HepG2 (cell line): Measurements from ENCODE around the gene OR13J1. TPM values are rescaled to one million over a fixed set of nuclear protein-coding genes. Genes with fewer than 3 reads are reported as not detected.

ENCODE experiments used
- ATAC-seq: fragments of 200-7000 bp; cut with Tn5 transposase; 3 replicates; pipeline ENCODE4 v1.9.1; 2020; ENCODE audit warnings: mild to moderate bottlenecking, moderate library complexity
- BruUV-seq: library from RNA; stranded (reverse); fragments of 400-500 nt; replicated peaks from 2 replicates; lab custom pipeline; 2021; lab: Mats Ljungman, UMichigan
- CTCF ChIA-PET: fragments of 300-600 bp; formaldehyde crosslinking; extraction: SDS; loops from one replicate; lab custom pipeline; 2021; ENCODE audit warnings: low total read pairs, inconsistent platforms, low intra/inter-chr PET ratio; lab: Yijun Ruan, JAX
- POLR2A ChIA-PET: fragments of 350-600 bp; sonication (Branson Sonifier 250); formaldehyde crosslinking; loops from one replicate; lab custom pipeline; 2020; ENCODE audit warnings: antibody characterized with exemption, inconsistent platforms; lab: Yijun Ruan, JAX
- DNase-seq: peaks from one replicate; pipeline ENCODE4 v3.0.0-alpha.2; 2015; ENCODE audit warnings: low spot score
- FAIRE-seq: peaks from 3 replicates; lab custom pipeline; 2011; peaks lifted over from hg19 to GRCh38; lab: Jason Lieb, UNC
- H2AFZ ChIP-seq: one replicate; pipeline ENCODE4 v1.6.1; 2011; ENCODE audit warnings: low read length, inconsistent platforms
- H3K27ac ChIP-seq: fragments of 300-600 bp; 3 replicates; pipeline ENCODE4 v1.8.0; 2011; ENCODE audit warnings: mixed run types, mild to moderate bottlenecking, mixed read lengths, low read length, inconsistent platforms; ENCODE audit not compliant: insufficient read depth; ENCODE audit errors: extremely low read length
- H3K27me3 ChIP-seq, 2 experiments: fragments of 200-600 bp in 1 of 2; 2 replicates in 1 of 2; 3 replicates in 1 of 2; pipeline versions ENCODE4 v1.6.0 to v1.8.0; 2011; ENCODE audit warnings: low read length in 2 of 2, mild to moderate bottlenecking in 2 of 2, moderate library complexity in 2 of 2, inconsistent platforms in 1 of 2; ENCODE audit not compliant: insufficient read depth in 2 of 2, control insufficient read depth in 1 of 2
- H3K36me3 ChIP-seq, 2 experiments: fragments of 200-600 bp in 1 of 2; replicated peaks in 1 of 2; 2 replicates in 1 of 2; 3 replicates in 1 of 2; pipeline versions ENCODE4 v1.5.1 to v1.8.0; 2011; ENCODE audit warnings: low read length in 2 of 2, inconsistent platforms in 1 of 2; ENCODE audit not compliant: insufficient read depth in 2 of 2, control insufficient read depth in 1 of 2
- H3K4me1 ChIP-seq: 2 replicates; pipeline ENCODE4 v1.5.1; 2012; ENCODE audit warnings: low read length, inconsistent platforms; ENCODE audit not compliant: insufficient read depth
- H3K4me2 ChIP-seq: 2 replicates; pipeline ENCODE4 v1.6.0; 2011; ENCODE audit warnings: low read depth, low read length, inconsistent platforms
- H3K4me3 ChIP-seq, 3 experiments: fragments of 200-600 bp in 1 of 3; sonication (generic), shearing (Covaris generic) in 1 of 3; replicated peaks in 1 of 3; 2 replicates each; pipeline ENCODE4 v1.5.1; 2011 to 2016; ENCODE audit warnings: low read length in 3 of 3, inconsistent platforms in 2 of 3, low read depth in 2 of 3, mild to moderate bottlenecking in 2 of 3, control low read depth in 1 of 3, mixed read lengths in 1 of 3; ENCODE audit not compliant: insufficient read depth in 1 of 3
- H3K79me2 ChIP-seq: one replicate; pipeline ENCODE4 v1.6.1; 2011; ENCODE audit warnings: low read length, inconsistent platforms; ENCODE audit not compliant: insufficient read depth
- H3K9ac ChIP-seq: 2 replicates; pipeline ENCODE4 v1.6.0; 2011; ENCODE audit warnings: mild to moderate bottlenecking, low read depth, low read length, inconsistent platforms; ENCODE audit not compliant: insufficient read depth
- H3K9me3 ChIP-seq: 2 replicates; pipeline ENCODE4 v1.5.1; 2012; ENCODE audit warnings: mild to moderate bottlenecking, low read length
- H4K20me1 ChIP-seq: 2 replicates; pipeline ENCODE4 v1.6.0; 2011; ENCODE audit warnings: inconsistent platforms, mild to moderate bottlenecking, low read length, moderate library complexity; ENCODE audit not compliant: insufficient read depth
- CEBPB ChIP-seq: IDR thresholded peaks from 2 replicates; pipeline ENCODE4 v1.6.1; 2011; ENCODE audit warnings: low read depth, low read length, improper control_type of control experiment, borderline replicate concordance
- MAFF ChIP-seq: IDR thresholded peaks from 2 replicates; pipeline ENCODE4 v1.6.1; 2011; ENCODE audit warnings: low read depth, low read length, improper control_type of control experiment
- SKI ChIP-seq: fragments of 450-650 bp; IDR thresholded peaks from one replicate; pipeline ENCODE4 v1.6.1; 2018; ENCODE audit warnings: mild to moderate bottlenecking; ENCODE audit not compliant: partially characterized antibody
- ZFP90 ChIP-seq: sonication (generic); formaldehyde crosslinking; IDR thresholded peaks from 2 replicates; pipeline ENCODE4 v1.8.0; 2022; ENCODE audit warnings: missing genetic modification reagents, mild to moderate bottlenecking, inconsistent platforms, borderline replicate concordance
- ZNF512 ChIP-seq: sonication (generic); formaldehyde crosslinking; IDR thresholded peaks from 2 replicates; pipeline ENCODE4 v1.4.0; 2020; ENCODE audit warnings: mild to moderate bottlenecking, missing genetic modification reagents
- ZNF629 ChIP-seq: sonication (generic); formaldehyde crosslinking; conservative IDR thresholded peaks from 2 replicates; pipeline ENCODE4 v1.5.0; 2020; ENCODE audit warnings: missing genetic modification reagents
- ZNF674 ChIP-seq: sonication (generic); formaldehyde crosslinking; IDR thresholded peaks from 2 replicates; pipeline ENCODE4 v1.5.0; 2020; ENCODE audit warnings: low read depth, mild to moderate bottlenecking, missing genetic modification reagents
- WGBS: methylation state at CpG from one replicate; pipeline ENCODE4 v1.1.6; 2017; ENCODE audit warnings: low lambda C conversion rate; 5-methylcytosine and 5-hydroxymethylcytosine counted together
- in situ Hi-C: cut with HindIII; loops from 2 replicates; pipeline ENCODE4 v1.10.0; 2017; ENCODE audit warnings: low pct_unique_long_range_greater_than_20kb; ENCODE audit not compliant: extremely low pct_ligation_motif_present
- intact Hi-C: fragments of 100-400 bp; cut with micrococcal nuclease; formaldehyde crosslinking; loops from one replicate; pipeline ENCODE4 v1.10.0; 2022; ENCODE audit not compliant: unreplicated experiment
- polyA plus RNA-seq, 8 experiments: library from polyadenylated mRNA; depleted of rRNA in 3 of 8; stranded (reverse) in 7 of 8; unstranded in 1 of 8; fragments of >200 nt; fragmentation: Illumina TruSeq in 4 of 8; extraction: Trizol in 4 of 8; gene quantifications; 2 replicates each; pipeline versions ENCODE4 v1.2.1 to v1.2.3, GENCODE V29; 2011 to 2016; ENCODE audit warnings: low read depth in 4 of 8, missing spikeins in 1 of 8, mixed read lengths in 1 of 8; ENCODE audit not compliant: insufficient read depth in 1 of 8
- total RNA-seq, 5 experiments: library from RNA; depleted of rRNA; stranded (reverse); fragments of >200 nt; fragmentation: Illumina TruSeq; extraction: Trizol; gene quantifications; 2 replicates each; pipeline ENCODE4 v1.2.3, GENCODE V29; 2016; ENCODE audit warnings: low read depth in 1 of 5

The OR13J1 gene
- total and polyA plus RNA-seq, 2 of the 13 experiments (the other 11 are each of a cell fraction or from before 2014, with no cell fraction given): not detected

- H3K4me1 ChIP-seq: 0 out of 2 replicates have a peak, but pooled peaks cover 5% of the 10 kb centered on the region
- H4K20me1 ChIP-seq: no peaks in the 10 kb centered on the region
- no TSS peak for BruUV-seq
- intact Hi-C loops: no loop called here
- H3K9ac ChIP-seq: no peak overlapping the region
- no peak for DNase-seq
- no peak for FAIRE-seq
- POLR2A ChIA-PET: no interaction called here
- H3K27me3 ChIP-seq: peaks cover 1 to 14% of the 10 kb centered on the region in 2 experiments; a peak in 1 of 5 replicates
- TF ChIP-seq ZFP90 (CRISPR knock-in tag) (no peak), CEBPB (peak; percentile 43; the same call in 1 of the 2 replicates)
- in situ Hi-C loops: no loop called here
- ATAC-seq: no peak
- CTCF ChIA-PET: no interaction called here
- H3K4me2 ChIP-seq: no peak overlapping the region
- no peaks in the 10 kb centered on the region for H3K9me3 ChIP-seq
- H3K79me2 ChIP-seq: no peaks in the 10 kb centered on the region
- H3K27ac ChIP-seq: no peak overlapping the region
- H3K36me3 ChIP-seq: no peaks in the 10 kb centered on the region
- WGBS: 0% methylated on average over 1 of the region's 2 CpGs
- no peak overlapping the region for H3K4me3 ChIP-seq
- H2AFZ ChIP-seq: no peak overlapping the region
Observed at GRCh38 chr9:35868933-35869332, 1.3 kb downstream of the OR13J1 start.

- ChIA-PET CTCF (no interaction called here), POLR2A (no interaction called here)
- H3K27me3 ChIP-seq: peaks cover 1 to 15% of the 10 kb centered on the region in 2 experiments; a peak in 1 of 5 replicates
- ATAC-seq (no peak), FAIRE-seq (no peak), DNase-seq (no peak)
- TF ChIP-seq MAFF: no peak
- no peak for TF ChIP-seq ZNF674 (CRISPR knock-in tag)
- no peak for TF ChIP-seq SKI
- peak; percentile 45; the same call in 1 of the 2 replicates for TF ChIP-seq ZNF629 (CRISPR knock-in tag)
- TF ChIP-seq ZNF512 (CRISPR knock-in tag): no peak
- no peak overlapping the region for H3K4me3 ChIP-seq
- H3K9me3 ChIP-seq: no peaks in the 10 kb centered on the region
- in situ Hi-C loops (no loop called here), intact Hi-C loops (no loop called here)
- 17% methylated on average over 3 of the region's 4 CpGs for WGBS
- no TSS peak for BruUV-seq
- H2AFZ ChIP-seq: no peak overlapping the region
- no peak overlapping the region for H3K4me2 ChIP-seq
- no peaks in the 10 kb centered on the region for H3K79me2 ChIP-seq
- no peak overlapping the region for H3K9ac ChIP-seq
- no peaks in the 10 kb centered on the region for H4K20me1 ChIP-seq
- no peaks in the 10 kb centered on the region for H3K36me3 ChIP-seq
- H3K27ac ChIP-seq: no peak overlapping the region
- 0 out of 2 replicates have a peak, but pooled peaks cover 5% of the 10 kb centered on the region for H3K4me1 ChIP-seq
Observed at GRCh38 chr9:35867538-35867937, 2.7 kb downstream of the OR13J1 start.
